ENCODE measurements around the gene CX3CR1. TPM values are rescaled to one million over a fixed set of nuclear protein-coding genes. Genes with fewer than 3 reads are reported as not detected.

CX3CR1 gene
- total and polyA plus RNA-seq, 10 of the 15 experiments (the other 5 are each of a cell fraction or from before 2014, with no cell fraction given): 0.05 to 0.53 (median 0.15) TPM

DNA sequence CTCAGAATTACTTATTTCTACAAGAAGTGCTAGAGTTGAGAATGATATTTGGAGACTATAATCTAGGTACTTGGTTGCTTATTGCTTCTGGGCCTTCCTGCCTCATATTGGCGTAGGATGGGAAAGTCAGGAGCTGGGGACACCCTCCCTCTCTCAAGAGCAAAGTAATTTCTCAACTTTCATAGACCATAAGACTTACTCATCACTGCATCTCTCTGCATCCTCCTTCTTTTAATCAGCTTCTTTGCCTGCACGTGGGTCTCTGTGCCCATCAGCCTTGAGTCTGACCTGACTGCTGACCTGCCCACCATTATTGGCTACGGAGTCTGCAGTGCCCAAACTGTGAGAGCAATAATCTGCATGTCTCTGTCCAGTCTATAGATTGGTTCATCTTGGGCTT lies 60.1 kb downstream of the CX3CR1 start:
- ChIA-PET SMC1A (ENCODE audit: uncharacterized antibody, unreplicated experiment) (interaction anchor here (0.7 to 13.1 kb wide), 4 partner anchors 29 to 70 kb away, joined by 3 to 237 read pairs (median 4); no protein-coding TSS in a partner anchor), CTCF (interaction anchor here (0.6 to 15.1 kb wide), 3 partner anchors 30 to 241 kb away, joined by 3 to 389 read pairs (median 6); no protein-coding TSS in a partner anchor), RAD21 (ENCODE audit: unreplicated experiment) (interaction anchor here (1.1 to 5.1 kb wide), 3 partner anchors 36 to 68 kb away, joined by 3 to 36 read pairs (median 5); no protein-coding TSS in a partner anchor), POLR2A (no interaction called here)
- BruUV-seq (replicated peaks): no TSS peak
- Histone ChIP-seq H3K4me1 (ENCODE audit: control insufficient read depth, insufficient read depth, low read length) (peaks cover 27% of the 10 kb centered on the region), H3K36me3 (ENCODE audit: control insufficient read depth in 2 of 2, insufficient read depth in 2 of 2, low read length in 1 of 2) (no peaks in the 10 kb centered on the region), H3K79me2 (ENCODE audit: control insufficient read depth, insufficient read depth, low read length) (no peaks in the 10 kb centered on the region), H3K27ac (ENCODE audit: control insufficient read depth, insufficient read depth) (no peak overlapping the region), H3K4me3 (no peak overlapping the region), H3K4me2 (ENCODE audit: control insufficient read depth, insufficient read depth) (no peak overlapping the region), H3K9ac (ENCODE audit: control insufficient read depth, insufficient read depth, low read length) (no peak overlapping the region), H3K9me3 (replicated peaks; ENCODE audit: control insufficient read depth, insufficient read depth, low read length) (no peaks in the 10 kb centered on the region), H3K27me3 (replicated peaks in 1 of 2; ENCODE audit: control insufficient read depth in 2 of 2, insufficient read depth in 2 of 2, low read length in 1 of 2) (no peaks in the 10 kb centered on the region), H4K20me1 (ENCODE audit: control insufficient read depth, insufficient read depth) (no peaks in the 10 kb centered on the region), H2AFZ (ENCODE audit: control insufficient read depth, low read depth, low read length) (no peak overlapping the region)
- intact Hi-C loops (cut with micrococcal nuclease; ENCODE audit: unreplicated experiment): loop anchor here (2.0 kb wide), 1 partner anchor 35 kb away; no protein-coding TSS in a partner anchor
- no peak for ATAC-seq
- in situ Hi-C loops (cut with MboI): no loop called here
- FAIRE-seq: no peak
- TF ChIP-seq CBX5 (IDR thresholded peaks at IDR 0.05; ENCODE audit: low read depth) (no peak), ZBED1 (IDR thresholded peaks at IDR 0.05; ENCODE audit: borderline replicate concordance) (no peak), SMAD1 (IDR thresholded peaks at IDR 0.05; ENCODE audit: low read depth, partially characterized antibody) (no peak), MTA3 (IDR thresholded peaks at IDR 0.05; ENCODE audit: borderline replicate concordance, low read length) (no peak), FOS (IDR thresholded peaks at IDR 0.05; ENCODE audit: borderline replicate concordance, extremely low read depth, insufficient read length) (no peak), CBFB (IDR thresholded peaks at IDR 0.05; ENCODE audit: low read depth) (no peak), JUNB (IDR thresholded peaks at IDR 0.05) (no peak), SMAD5 (IDR thresholded peaks at IDR 0.05; ENCODE audit: low read depth) (no peak), RB1 (IDR thresholded peaks at IDR 0.05; ENCODE audit: borderline replicate concordance) (no peak), GATAD2B (conservative IDR thresholded peaks at IDR 0.05; ENCODE audit: low read depth) (no peak), SREBF1 (IDR thresholded peaks at IDR 0.05; ENCODE audit: low read length) (no peak), RELA (IDR thresholded peaks at IDR 0.05; ENCODE audit: borderline replicate concordance, partially characterized antibody) (no peak), LARP7 (IDR thresholded peaks at IDR 0.05) (no peak), NBN (IDR thresholded peaks at IDR 0.05) (no peak), RFX5 (IDR thresholded peaks at IDR 0.05; ENCODE audit: low read depth, low read length) (no peak)
- TF ChIP-seq, protein P1, sequence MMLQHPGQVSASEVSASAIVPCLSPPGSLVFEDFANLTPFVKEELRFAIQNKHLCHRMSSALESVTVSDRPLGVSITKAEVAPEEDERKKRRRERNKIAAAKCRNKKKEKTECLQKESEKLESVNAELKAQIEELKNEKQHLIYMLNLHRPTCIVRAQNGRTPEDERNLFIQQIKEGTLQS (IDR thresholded peaks at IDR 0.05; ENCODE audit: borderline replicate concordance, extremely low read depth, low read depth, low read length): no peak
- TF ChIP-seq, protein P2, sequence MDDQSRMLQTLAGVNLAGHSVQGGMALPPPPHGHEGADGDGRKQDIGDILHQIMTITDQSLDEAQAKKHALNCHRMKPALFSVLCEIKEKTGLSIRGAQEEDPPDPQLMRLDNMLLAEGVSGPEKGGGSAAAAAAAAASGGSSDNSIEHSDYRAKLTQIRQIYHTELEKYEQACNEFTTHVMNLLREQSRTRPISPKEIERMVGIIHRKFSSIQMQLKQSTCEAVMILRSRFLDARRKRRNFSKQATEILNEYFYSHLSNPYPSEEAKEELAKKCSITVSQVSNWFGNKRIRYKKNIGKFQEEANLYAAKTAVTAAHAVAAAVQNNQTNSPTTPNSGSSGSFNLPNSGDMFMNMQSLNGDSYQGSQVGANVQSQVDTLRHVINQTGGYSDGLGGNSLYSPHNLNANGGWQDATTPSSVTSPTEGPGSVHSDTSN (IDR thresholded peaks at IDR 0.05; ENCODE audit: insufficient replicate concordance, low read depth, low read length): no peak
- no peak for DNase-seq (ENCODE audit: low read depth, low spot score)
- WGBS (ENCODE audit: insufficient coverage, insufficient replicate concordance, low lambda C conversion rate, missing lambda C conversion rate): 83% methylated on average over 3 of the region's 3 CpGs
